Caki2 (cell line): ENCODE data around the gene CLN5. TPM values are rescaled to one million over a fixed set of nuclear protein-coding genes. Genes with fewer than 3 reads are reported as not detected.
"Not testable (repeated sequence)": the region's sequence is repeated elsewhere in the genome, so short reads cannot be mapped to it uniquely, and the experiment has no call there.

Experiments used
- DNase-seq: peaks from one replicate; pipeline ENCODE4 v3.0.0-alpha.2; 2015; ENCODE audit warnings: low read depth
- in situ Hi-C: cut with HindIII; loops from 2 replicates; pipeline ENCODE4 v1.10.0; 2016; ENCODE audit warnings: low sequenced_read_pairs, low pct_unique_long_range_greater_than_20kb, mixed read lengths
- total RNA-seq: library from RNA; depleted of rRNA; stranded (reverse); fragments of >200 nt; shearing (Covaris generic); gene quantifications from 2 replicates; pipeline ENCODE4 v1.2.3, GENCODE V29; 2014; ENCODE audit warnings: low replicate concordance; rRNA removed

The CLN5 gene
- 9.3 and 14.1 TPM in 2 replicates for total RNA-seq

GRCh38 chr13:76991796-76992547 lies at the start of gene CLN5:
Gene CLN5 (plus strand): TSS chr13:76992081. CDS start chr13:76992099, 18 bp downstream.
- in situ Hi-C loops = no loop called here

GRCh38 chr13:76942363-76942762 lies 49.5 kb upstream of the CLN5 start:
- in situ Hi-C loops = no loop called here
- no peak for DNase-seq

More at GRCh38 chr13:76991796-76992547, at the start of gene CLN5:
- DNase-seq = peak; percentile 81

- in situ Hi-C loops = no loop called here
- DNase-seq = no peak
Observed at GRCh38 chr13:76943646-76944045, 48.2 kb upstream of the CLN5 start.

GRCh38 chr13:76944456-76944855 lies 47.4 kb upstream of the CLN5 start:
- in situ Hi-C loops = no loop called here
- no peak for DNase-seq

- in situ Hi-C loops = no loop called here
- no peak for DNase-seq
Observed at GRCh38 chr13:76948149-76948548, 43.7 kb upstream of the CLN5 start, which contains the start of gene ACOD1. Gene ACOD1 (plus strand): TSS chr13:76948511. CDS start chr13:76948559, 48 bp downstream.

GRCh38 chr13:76950101-76950500 lies 41.8 kb upstream of the CLN5 start:
- DNase-seq = no peak
- in situ Hi-C loops = no loop called here

- in situ Hi-C loops = no loop called here
- no peak for DNase-seq
Observed at GRCh38 chr13:76953968-76954367, 37.9 kb upstream of the CLN5 start.

- DNase-seq = no peak
- in situ Hi-C loops = no loop called here
Observed at GRCh38 chr13:76954538-76954937, 37.3 kb upstream of the CLN5 start.

GRCh38 chr13:76955193-76955592 lies 36.7 kb upstream of the CLN5 start:
- in situ Hi-C loops = no loop called here
- no peak for DNase-seq

GRCh38 chr13:76955661-76956060 lies 36.2 kb upstream of the CLN5 start:
- DNase-seq = no peak
- in situ Hi-C loops = no loop called here

GRCh38 chr13:76958841-76959432 lies 32.9 kb upstream of the CLN5 start:
- DNase-seq = no peak
- in situ Hi-C loops = no loop called here

- in situ Hi-C loops, DNase-seq: not testable (repeated sequence)
Observed at GRCh38 chr13:76959734-76960133, 32.1 kb upstream of the CLN5 start.

GRCh38 chr13:76965759-76966421 lies 26.0 kb upstream of the CLN5 start:
- no peak for DNase-seq
- in situ Hi-C loops = no loop called here

GRCh38 chr13:76967031-76967430 lies 24.9 kb upstream of the CLN5 start:
- in situ Hi-C loops = no loop called here
- no peak for DNase-seq

- in situ Hi-C loops = no loop called here
- no peak for DNase-seq
Observed at GRCh38 chr13:76968041-76968440, 23.8 kb upstream of the CLN5 start.

- in situ Hi-C loops = no loop called here
- DNase-seq = no peak
Observed at GRCh38 chr13:76969488-76970365, 22.2 kb upstream of the CLN5 start.

- in situ Hi-C loops = no loop called here
- no peak for DNase-seq
Observed at GRCh38 chr13:76971215-76971614, 20.7 kb upstream of the CLN5 start.
